NT2/D1 (cell line): Measurements from ENCODE around the gene MSH5.

Experiments
- SUZ12 ChIP-seq: IDR thresholded peaks from 2 replicates; pipeline ENCODE4 v1.6.1; 2011; ENCODE audit not compliant: insufficient read length, insufficient read depth; ENCODE audit errors: extremely low read depth
- YY1 ChIP-seq: IDR thresholded peaks from 2 replicates; pipeline ENCODE4 v1.6.1; 2011; ENCODE audit not compliant: insufficient read length, insufficient read depth
- ZNF274 ChIP-seq: IDR thresholded peaks from 2 replicates; pipeline ENCODE4 v1.6.1; 2011; ENCODE audit warnings: mild to moderate bottlenecking, low read depth, low read length

- TF ChIP-seq ZNF274: no peak
- no peak for TF ChIP-seq YY1
- TF ChIP-seq SUZ12: no peak
Measured at GRCh38 chr6:31799781-31800180, 60.0 kb downstream of the MSH5 start.
